GM19023 (cell line): ENCODE data around the gene MDFI.

ENCODE experiments used
- ATAC-seq: cut with Tn5 transposase; IDR thresholded peaks from one replicate; pipeline ENCODE4 v1.9.1; 2021; ENCODE audit warnings: mild to moderate bottlenecking, moderate library complexity; ENCODE audit not compliant: unreplicated experiment

Gene MDFI

DNA sequence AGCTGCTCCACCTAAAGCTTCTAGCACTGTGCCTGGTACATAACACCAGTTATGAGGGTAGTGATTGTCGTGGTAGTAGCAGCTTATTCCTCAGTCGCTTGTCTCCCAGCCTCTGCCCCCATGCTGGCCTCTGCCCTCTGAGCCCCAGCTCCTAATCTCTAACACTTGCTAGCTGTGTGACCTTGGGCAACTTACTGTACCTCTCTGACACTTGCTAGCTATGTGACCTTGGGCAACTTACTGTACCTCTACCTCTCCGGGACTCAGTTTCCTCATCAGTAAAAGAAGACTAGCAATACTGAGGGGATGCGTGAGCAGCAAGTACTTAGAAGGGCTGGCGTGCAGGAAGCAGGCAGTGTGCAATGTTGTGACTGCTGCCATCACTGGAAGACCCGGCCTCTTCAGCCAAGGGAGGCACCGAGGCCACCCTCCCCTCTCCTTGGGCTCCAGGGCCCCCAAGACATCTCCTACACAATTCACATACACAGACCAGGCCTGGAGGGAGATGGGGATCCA is 9.9 kb downstream of the MDFI start:
- ATAC-seq = no peak

DNA sequence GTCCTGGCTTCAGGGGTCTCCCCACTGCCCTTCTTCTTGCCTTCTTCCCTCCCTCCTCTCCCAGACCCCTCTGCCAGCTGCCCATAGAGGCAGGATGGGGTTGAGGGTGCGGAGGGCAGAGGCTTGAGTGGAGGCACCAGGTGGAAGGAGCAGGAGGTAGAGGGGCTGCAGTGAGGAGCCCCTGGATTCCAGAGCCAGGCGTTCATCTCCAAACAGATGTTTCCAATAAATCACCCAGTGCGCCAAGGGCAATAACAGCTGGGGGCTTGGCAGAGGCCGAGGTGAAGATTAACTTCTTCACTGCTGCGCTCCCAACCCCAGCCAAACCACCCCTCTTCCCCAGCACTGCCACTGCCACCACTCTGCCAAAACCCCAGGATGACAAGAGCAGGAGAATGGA is 10.7 kb downstream of the MDFI start:
- no peak for ATAC-seq

DNA sequence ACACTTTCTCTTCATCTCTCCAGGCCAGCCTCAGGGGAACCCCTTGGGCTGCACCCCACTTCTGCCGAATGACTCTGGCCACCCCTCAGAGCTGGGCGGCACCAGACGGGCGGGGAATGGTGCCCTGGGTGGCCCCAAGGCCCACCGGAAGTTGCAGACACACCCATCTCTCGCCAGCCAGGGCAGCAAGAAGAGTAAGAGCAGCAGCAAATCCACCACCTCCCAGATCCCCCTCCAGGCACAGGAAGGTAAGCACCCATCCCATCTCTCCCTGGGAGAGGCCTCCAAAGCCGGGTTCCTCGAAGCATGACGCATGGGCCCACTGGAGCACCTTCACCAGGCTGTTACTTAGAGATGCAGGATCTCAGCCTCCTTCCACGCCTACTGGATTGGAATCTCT is 11.3 kb downstream of the MDFI start:
- no peak for ATAC-seq

DNA sequence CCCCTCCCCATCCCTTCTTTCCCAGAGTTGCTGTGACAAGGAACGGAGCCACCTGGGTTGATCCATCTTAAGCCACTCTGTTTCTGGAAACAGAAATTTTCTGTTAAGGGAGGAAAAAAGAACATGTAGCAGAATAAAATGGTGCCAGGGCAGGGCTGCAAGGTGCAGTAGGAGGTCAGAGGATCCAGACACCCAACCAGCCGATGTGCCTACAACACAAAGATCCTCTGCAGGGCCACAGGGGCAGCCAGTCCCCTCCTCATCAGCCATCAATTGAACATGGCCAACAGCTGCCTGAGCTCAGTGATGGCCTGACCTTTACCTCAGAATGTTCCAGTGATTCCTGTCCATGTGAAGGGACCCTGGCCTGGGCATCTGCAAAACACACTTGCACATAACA is 11.9 kb downstream of the MDFI start:
- ATAC-seq = no peak

DNA sequence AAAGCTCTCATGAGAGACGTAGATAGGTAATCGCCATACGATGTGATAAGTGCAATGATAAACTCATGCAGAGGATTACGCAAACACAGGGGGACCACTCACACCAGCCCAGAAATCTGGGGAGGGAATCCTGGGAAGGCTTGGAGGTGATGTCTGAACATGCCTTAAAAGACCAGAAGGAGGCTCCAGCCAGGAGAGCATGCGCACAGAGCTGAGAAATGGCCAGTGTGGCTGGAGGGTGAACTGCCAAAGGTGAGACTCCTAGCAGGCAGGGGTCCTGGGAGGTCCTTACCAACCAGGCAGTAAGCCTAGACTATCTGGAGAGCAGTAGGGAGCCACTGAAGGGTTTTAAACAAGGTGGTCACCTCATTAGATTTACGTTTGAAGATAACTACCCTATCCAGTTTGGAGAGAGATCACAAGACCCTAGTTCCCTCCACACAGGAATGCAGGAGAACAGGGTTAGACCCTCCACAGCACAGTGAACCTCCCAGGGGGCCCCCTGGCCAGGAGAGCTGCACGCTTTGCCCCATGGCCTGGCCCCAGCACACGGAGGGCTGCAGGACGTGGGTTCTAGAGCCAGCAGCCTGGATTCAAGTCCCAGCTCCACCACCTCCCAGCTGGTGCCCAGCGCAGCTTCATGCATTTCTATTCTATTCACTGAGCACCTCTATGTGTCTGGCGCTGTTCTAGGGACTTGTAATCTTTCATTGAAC is 13.1 kb downstream of the MDFI start:
- no peak for ATAC-seq

DNA sequence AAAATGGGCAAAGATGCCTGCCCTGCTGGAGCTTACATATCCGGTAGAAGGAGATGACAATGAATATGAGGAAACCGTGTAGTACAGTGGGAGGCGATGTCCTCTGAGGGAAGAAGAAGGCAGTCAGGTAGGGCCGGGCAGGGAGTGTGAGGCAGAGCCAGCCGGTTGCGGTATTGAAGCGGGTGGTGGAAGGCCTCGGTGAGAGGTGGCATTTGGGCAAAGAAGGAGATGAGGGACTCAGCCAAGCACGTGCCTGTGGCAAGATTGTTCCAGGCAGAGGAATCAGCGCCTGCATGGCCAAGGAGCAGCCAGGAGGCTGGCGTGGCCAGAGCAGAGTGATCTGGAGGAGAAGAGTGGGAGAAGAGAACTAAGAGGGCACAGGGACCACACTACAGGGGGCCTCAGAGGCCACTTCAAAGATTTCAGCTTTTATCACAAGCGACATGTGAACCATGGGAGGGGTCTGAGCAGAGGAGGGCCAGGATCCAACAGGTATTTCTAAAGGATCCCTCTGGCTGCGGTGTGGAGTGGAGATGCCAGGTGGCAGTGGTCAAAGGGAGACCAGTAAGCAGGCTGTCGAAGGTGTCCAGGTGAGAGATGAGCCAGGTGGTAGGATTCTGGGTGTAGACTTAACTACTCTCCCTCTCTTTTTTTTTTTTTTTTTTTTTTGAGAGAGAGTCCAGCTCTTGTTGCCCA is 13.8 kb downstream of the MDFI start:
- ATAC-seq = no peak

DNA sequence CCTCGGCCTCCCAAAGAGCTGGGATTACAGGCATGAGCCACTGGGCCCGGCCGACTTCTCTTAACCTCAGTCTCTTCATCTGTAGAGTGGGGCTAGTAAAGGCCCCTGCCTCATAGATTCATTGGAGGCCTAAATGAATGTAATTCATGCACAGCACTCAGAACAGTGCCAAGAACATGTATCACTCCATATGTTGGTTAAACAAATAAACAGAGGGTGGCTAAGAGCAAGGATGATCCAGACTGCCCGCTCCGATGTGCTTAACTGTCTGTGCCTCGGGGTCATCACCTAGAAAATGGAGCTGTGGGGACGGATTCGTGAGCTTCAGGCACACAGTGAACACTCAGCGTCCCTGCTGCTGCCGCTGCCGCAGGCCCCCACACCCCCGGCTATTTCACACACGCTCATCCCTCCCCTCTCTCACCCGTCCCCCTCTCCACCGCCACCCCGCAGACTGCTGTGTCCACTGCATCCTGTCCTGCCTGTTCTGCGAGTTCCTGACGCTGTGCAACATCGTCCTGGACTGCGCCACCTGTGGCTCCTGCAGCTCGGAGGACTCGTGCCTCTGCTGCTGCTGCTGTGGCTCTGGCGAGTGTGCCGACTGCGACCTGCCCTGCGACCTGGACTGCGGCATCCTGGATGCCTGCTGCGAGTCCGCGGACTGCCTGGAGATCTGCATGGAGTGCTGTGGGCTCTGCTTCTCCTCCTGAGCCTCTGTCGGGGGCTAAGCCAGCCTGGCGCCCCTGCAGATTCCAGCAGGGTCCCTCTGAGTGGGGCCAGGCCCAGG is 14.8 kb downstream of the MDFI start:
- ATAC-seq = no peak

DNA sequence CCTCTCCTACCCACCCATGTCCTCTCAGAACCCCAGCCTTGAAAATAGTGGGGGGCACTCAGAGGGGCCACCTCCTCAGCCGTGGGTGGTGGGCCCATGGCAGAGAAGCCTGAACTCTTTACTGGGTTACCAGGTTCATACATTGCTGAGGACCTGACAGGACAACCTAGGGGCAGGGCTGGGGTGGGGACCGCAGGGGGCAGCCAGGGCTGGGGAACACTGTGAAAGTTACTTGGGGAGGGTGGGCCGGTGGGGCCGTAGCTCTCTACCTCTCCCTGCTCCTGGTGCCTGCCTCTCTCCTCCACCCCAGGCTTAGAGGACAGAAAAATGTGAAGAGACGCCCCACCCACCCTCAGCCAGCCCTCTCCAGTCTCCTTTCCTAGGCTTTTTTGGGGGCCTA is 15.4 kb downstream of the MDFI start:
- no peak for ATAC-seq

DNA sequence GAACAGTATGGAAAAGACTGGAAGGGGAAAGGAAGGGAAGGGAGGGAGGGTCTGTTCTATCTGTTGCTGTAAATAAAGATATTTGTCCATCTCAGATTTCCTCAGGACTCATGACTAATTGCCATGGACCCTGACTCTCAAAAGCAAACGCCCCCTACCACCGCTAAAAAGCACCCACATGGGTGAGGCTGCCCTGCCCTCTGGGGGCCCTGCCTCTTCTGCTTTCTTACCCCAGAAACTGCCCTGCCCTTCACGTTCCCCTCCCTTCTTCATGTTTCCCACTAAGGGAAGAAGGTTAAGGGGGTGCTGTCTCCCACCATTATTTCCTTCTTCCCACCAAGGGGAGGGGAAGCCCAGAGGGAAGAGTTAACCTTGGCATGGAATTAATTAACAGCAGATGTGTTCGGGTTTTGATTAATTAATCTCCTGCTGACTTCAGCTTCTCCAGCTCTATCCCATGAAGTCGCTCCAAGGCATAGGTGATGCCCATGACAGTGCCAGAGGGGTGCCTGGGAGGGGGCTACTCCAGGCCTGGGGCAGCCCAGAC is 16.0 kb downstream of the MDFI start:
- no peak for ATAC-seq

DNA sequence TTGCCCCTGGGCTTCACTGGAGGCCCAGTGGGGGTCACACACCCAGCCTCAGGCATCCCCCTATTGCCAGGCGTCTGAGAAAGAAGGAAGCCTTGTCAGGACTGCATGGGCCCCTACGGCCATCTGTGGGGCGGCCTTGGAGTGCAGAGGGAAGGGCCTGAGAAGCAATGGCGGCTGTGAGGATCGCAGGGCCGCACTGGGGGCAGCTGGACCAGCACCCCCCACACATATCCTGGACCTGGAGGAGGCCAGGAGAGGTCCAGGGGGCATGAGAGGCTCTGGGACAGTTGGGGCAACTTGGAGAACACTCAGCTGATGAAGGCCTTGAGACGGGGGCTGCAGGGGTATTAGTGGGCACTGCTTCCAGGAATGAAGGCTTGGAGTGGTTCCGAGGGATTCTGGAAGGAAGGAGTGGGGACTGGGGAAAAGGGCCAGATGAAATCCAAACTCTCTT is 16.5 kb downstream of the MDFI start:
- no peak for ATAC-seq

DNA sequence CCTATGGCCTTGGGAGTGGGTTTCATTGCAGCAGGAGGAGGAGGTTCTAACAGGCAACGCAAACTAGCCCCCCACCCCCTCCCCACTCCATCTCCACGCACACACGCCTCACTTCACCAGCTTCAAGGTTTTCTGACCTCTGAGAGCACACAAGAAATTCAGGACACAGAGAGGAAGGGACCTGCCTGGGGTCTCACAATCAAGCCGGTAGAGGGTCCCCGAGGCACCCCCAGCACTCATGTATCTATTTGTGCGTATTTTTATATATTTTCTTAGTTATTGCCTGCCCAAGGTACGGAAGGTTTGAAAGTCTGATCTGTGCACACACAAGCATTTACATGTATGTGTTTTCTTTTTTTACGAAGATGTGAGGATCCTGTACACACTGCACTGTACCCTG is 16.9 kb downstream of the MDFI start:
- no peak for ATAC-seq

DNA sequence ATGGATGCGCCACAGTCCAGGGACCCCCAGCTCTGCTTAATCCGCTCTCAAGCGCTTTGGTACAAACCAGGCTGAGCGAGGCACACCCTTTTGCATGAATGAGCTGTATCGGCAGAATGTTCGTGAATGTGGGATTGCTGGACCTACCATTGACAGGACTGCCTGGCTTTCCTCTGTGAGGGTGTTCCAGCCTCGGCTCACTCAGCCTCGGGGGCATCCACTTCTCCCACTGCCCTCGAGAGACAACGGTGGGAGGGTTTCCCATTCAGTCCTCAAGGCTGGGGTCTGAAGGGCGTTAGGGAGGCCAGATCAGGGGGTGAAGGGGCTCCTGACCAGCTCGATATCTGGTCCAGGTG is 17.4 kb downstream of the MDFI start:
- no peak for ATAC-seq

DNA sequence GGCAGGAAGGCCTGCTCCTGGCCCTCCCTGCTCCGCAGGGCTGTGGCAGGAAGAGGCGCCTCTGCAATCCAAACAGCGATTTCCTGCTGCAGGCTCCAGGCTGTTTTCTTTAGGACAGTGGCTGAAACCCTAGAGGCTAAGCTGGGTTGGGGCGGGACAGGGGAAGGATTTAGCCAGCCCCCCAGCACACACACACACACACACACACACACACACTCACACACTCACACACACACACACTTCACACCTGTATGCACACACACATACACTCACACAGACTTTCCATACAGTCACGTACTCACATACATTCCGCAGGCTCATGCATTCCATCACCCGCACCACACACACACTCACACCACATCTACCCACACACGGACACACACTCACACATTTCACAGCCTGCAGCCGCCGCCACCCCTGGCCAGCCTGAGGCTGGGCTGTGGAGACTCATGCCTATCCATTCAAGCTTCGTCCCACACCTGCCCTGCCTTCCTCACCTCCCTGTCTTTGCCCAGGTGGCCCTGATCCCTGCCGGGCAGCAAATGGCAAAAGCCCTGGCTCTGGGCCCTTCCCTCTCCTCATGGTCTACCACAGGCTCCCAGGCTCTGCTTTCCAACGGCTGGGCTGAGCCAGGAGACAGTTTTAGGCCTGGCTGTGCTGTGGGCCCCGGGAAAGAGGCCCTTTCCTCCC is 17.9 kb downstream of the MDFI start:
- ATAC-seq = no peak

DNA sequence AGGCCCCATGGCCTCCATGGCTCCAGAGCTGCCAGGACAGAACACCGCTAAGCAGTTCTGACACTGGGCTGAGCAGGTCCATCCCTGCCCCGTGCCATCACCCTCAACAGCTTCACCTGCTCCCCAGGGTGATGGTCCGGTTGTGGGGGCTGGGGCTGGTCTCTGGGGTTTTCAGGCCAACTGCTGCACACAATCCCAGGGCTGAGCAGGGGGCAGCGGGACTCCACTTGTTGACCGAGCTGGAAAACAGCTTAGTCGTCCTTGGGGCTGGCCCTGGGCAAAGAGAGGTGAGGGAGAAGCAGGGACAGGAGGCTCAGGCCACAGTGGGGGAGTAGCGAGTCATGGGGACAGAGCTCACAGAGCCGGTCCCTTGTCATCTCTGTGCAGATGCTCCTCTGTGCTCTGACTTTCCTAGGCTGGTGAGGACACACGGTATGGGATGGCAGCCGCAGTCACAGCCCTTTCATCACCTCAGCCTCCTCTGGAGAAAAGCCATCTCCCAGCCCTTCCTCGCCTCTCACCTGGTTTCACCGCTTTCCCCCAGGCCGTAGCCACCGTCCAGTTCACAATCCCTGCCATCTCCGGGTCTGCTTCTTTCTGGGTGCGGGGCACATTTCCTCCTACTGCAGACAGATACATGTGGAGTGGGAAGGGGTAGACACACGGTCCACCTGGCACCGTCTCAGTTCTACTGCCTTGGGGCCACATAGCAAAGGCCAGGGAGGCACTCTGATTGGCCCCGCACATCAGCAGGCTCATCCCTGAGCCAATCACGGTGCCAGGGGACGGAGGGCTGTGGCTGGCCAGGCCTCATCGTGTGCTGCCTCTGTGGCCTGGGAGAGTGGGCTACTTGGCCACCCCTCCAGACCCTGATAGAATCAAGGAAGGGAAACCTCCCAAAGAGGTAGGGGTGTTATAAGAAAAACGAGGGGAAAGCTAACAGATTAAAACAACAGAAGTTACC is 19.1 kb downstream of the MDFI start:
- ATAC-seq = no peak

DNA sequence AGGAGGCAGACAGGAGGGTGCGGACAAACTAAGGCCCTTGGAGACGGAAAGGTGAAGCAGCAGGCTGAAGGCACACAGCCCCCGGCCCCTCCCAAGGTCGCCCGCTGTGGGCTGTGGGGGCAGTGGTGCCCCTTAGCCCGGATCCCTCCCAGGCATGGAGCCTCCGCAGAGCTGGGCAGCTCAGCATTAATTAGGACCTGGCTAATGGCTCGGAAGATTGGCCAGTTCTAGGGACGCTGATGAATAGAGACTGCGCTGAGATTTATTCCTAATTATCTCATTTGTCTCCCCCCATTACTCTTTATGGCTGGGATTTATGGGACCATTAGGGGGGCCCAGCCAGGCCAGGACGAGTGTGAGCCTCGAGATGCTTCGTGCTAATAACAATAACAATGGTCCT is 20.4 kb downstream of the MDFI start:
- no peak for ATAC-seq

DNA sequence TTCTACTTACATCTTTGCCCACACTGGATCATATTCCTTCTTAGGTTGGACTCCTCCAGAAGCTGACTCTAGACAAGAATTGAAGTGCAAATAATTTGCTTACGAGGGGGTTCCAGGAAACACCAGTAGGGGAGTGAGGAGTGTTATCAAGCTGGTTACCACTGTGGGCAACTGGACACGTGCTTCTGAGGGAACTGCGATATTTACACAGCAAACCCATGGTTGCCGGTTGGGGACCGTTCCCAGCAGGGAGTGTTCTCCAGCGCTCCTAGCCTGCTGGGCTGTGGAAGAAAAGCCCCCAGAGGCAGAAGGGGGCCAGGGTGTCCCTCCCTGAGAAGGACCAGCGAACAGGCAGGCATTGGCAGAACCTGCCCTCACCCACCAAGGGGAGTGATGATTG is 21.7 kb downstream of the MDFI start:
- no peak for ATAC-seq

DNA sequence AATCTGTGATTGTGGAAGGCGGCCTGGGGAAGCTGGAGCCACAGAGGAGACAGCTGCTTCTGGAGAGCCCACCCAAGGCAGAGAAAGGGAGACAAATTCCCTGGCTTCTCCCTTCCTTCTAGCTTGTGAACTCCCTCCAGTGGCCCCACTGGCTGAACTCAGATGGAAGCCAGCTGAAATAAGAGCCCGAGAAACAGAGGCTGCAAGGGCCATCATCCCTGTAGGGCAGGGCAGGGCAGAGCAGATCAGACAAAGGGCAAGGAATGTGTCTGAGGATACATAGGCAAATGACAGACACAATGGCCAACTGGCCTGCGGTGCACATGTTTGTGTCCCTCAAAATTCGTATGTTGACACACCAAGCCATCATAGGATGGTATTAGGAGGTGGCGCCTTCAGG is 25.3 kb downstream of the MDFI start:
- ATAC-seq = no peak

DNA sequence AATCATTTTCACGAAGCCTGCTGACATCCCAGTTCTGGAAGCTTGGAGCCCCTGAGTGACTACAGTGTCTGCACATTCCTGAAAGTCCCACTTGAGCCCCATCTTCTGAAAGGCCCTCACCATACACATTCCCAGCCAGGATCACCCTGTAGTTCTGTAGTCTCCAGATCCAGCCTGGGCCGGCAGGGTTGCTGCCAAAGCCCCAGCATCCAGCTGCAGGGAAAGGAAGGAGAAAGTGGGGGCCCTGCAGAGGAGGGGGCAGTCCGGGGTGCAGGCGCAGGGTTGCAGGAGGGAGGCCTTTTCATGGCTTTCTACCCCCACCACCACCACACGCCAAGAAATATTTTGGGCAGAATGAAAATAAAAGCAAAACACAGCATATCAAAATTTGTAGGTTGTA is 26.0 kb downstream of the MDFI start:
- ATAC-seq = no peak

DNA sequence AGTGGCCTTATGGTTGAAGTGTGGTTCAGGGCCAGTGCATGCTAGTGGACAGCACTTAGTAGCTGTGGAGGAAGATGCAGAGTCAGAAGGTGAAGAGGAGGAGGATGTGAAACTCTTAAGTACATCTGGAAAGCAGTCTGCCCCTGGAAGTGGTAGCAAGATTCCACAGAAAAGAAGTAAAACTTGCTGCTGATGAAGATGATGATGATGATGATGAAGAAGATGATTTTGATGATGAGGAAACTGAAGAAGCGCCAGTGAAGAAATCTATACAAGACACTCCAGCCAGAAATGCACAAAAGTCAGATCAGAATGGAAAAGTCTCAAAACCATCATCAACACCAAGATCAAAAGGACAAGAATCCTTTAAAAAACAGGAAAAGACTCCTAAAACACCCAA is 28.9 kb downstream of the MDFI start:
- no peak for ATAC-seq

DNA sequence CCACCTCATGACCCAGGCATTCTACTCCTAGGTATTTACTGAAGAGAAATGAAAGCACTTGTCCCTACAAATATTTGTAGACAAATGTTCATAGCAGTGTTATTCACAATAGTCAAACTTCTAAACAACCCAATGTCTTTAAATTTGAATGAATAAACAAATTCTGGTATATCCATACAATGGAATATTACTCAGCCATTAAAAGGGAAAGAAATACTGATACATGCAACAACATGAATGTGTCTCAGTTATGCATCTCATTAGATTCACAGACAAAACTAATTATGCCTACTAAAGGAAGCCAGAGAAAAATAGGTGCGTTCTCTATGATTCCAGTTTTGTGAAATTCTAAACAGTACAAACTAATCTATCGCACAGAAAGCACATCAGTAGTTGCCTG is 30.7 kb downstream of the MDFI start:
- ATAC-seq = no peak
